D341Med (cell line): Measurements from ENCODE around the gene EXOC4.

Source experiments
- DNase-seq: peaks from one replicate; pipeline ENCODE4 v3.0.0; 2012; ENCODE audit warnings: low spot score

EXOC4 gene

DNA sequence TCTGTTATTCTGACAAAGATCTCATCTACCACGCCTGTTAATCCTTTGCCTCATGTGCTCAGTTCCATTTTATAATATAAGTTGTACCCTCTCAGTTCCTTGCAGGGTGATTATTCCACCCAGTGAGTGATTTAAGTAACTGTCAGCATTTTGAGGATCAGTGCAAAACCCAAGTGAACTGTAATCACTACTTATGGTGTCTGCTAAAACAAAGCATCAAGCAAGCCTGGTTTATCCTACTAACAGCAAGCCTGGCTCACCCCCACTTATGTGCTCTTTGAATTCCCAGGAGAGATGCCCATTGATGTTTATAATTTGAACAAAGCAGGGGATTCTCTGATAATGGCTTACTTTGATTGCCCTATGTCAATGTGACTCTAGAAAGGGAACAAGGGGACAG is 687.5 kb downstream of the EXOC4 start:
- DNase-seq = peak; percentile 61

- no peak for DNase-seq
These were observed 688.6 kb downstream of the EXOC4 start for GRCh38 chr7:133941496-133941895.

DNA sequence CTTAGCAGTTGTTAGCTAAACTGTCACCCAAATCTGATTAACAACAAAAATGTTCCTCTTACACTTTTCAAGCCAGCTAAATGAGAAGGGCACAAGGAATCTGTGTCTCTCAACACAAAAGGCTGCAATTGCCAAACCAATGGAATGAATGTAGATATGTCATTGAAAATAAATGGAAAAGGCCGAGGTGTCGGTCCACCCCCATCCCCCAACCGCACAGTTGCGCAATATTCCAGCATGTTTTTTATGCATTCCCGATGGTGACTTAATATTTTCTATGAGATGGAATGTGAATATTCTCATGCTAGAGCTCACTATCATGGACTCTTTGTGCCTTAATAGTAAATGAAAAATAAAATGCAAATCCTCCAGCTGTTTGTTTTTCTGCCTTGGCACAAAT is 692.6 kb downstream of the EXOC4 start:
- DNase-seq = no peak

- DNase-seq = no peak
These were observed 694.8 kb downstream of the EXOC4 start for GRCh38 chr7:133947458-133948254.

DNA sequence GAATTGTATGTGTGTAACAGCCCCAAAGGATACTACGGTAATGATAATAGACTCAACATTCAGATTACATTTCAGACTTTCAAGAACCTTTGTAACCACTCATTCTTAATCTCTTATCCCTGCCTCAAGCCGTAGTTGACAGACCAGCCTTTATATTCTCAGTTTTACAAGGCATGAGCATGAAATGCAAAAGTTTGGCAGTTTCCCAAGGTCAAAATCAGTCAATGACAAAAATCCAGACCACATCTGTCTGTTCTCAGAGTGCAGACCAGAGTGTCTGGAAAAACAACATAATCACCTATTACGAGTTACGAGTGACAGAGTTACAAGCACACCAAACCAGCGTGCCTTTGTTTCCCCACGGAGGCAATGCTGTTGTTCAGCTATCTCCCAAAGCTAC is 695.7 kb downstream of the EXOC4 start:
- no peak for DNase-seq

GRCh38 chr7:133950855-133951254 is 698.0 kb downstream of the EXOC4 start:
- DNase-seq = no peak

DNA sequence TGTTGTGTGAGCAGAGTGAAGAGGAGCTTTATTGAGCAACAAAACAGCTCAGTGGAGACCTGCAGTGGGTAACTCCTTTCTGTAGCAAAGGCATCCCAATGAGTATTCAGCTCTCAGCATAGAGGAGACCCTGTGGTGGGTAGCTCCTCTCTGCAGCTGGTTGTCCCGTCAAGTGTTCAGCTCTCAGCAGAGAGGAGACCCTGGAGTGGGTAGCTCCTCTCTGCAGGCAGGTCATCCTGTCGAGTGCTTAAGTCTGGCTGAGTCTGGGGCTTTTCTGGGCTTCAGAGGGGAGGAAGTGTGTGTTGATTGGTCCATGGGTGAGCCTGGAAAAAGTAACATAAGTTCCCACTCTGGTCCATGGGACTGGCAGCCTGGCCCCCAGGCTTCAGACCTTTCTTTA is 702.3 kb downstream of the EXOC4 start:
- DNase-seq = no peak

DNA sequence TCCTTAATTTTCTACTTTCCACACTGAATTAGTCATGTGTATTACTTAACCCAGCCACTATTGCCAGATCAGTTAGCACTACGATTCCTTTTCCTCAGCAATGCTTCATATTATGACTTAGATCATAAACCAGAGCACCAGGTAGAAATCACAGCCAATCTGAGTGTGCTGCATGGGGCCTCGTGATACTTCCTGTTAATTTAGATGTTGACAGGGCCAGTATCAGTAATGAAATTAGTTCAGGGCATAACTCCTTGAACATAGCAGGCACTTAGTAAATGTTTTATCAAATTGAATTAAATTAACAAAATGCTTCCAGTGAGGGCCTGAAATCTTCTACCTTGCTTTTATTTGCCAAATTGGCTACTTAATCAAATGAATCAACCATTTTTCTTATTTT is 705.0 kb downstream of the EXOC4 start:
- no peak for DNase-seq

DNA sequence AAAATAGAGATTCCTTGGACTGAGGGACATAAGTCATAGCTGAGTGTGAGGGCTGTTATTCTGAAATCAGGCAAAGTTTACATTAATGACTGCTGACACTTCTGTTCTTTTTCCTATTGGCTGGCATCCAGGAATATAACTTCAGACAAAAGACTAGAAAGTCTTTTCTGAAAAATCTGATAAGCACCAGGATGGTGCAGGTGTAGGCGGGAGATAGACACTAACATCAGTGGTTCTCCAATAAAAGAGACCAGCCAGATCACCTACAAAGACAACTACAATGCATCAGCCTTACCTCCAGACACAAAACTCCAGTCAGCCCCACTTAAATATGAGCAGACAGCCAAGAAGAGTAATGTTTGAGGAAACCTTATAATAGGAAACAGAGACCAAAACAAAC is 705.9 kb downstream of the EXOC4 start:
- DNase-seq = no peak

GRCh38 chr7:133959505-133959904 is 706.6 kb downstream of the EXOC4 start:
- no peak for DNase-seq

GRCh38 chr7:133961724-133962123 is 708.8 kb downstream of the EXOC4 start:
- DNase-seq = no peak

- no peak for DNase-seq
These were observed 709.8 kb downstream of the EXOC4 start for GRCh38 chr7:133962646-133963045.

GRCh38 chr7:133963629-133964028 is 710.8 kb downstream of the EXOC4 start:
- DNase-seq = no peak

DNA sequence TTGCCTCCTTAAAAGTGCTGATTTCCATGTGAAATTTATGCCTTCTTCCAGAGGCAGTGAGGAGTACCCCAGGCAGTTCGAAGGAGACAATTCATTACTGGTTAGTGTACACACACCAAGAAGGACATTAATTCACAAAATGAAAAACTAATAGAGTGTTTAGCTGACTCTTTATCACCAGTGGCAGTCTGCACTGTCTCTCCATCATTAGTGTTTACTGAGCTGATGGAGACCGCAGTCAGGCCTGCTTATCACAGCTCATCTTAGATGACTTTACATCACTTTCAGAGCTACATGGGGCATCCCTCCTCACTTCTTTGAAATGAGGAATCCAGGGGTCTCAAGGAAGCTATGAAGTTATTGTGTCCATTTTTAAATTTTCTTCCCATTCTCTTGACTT is 718.7 kb downstream of the EXOC4 start:
- no peak for DNase-seq

DNA sequence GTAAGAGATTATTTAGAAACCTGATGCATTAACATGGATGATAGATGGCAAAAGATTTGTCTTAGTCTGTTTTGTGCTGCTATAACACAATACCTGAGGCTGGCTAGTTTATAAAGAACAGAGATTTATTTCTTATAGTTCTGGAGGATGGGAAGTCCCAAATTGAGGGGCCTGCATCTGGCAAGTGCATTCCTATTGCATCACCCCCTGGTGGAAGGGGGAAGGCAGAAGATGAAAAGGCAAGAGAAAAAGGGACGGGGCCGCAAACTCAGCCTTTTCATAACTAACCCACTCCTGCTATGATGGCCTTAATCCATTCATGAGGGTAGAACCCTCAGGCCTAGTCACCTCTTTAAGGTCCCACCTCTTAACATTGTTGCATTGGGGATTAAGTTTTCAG is 720.8 kb downstream of the EXOC4 start:
- DNase-seq = no peak

DNA sequence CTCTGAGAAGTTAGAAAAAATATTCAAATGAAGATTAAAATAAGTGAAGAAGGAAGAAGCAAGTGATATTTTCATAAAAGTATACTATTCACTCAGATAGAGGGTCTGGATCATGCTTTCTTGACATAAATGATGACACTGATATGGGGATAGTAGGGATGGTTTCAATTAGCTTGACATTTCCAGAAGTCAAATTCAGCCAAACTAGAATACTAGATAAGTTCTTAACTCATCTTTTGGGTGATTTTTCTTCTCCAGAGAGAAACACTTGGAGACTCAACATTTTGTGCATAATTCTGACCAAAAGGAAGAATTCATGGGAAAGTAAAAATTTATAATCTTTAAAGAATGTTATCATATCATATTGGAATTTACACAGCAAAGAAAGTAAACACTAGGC is 722.3 kb downstream of the EXOC4 start:
- DNase-seq = no peak

- no peak for DNase-seq
These were observed 723.3 kb downstream of the EXOC4 start for GRCh38 chr7:133976140-133976539.

DNA sequence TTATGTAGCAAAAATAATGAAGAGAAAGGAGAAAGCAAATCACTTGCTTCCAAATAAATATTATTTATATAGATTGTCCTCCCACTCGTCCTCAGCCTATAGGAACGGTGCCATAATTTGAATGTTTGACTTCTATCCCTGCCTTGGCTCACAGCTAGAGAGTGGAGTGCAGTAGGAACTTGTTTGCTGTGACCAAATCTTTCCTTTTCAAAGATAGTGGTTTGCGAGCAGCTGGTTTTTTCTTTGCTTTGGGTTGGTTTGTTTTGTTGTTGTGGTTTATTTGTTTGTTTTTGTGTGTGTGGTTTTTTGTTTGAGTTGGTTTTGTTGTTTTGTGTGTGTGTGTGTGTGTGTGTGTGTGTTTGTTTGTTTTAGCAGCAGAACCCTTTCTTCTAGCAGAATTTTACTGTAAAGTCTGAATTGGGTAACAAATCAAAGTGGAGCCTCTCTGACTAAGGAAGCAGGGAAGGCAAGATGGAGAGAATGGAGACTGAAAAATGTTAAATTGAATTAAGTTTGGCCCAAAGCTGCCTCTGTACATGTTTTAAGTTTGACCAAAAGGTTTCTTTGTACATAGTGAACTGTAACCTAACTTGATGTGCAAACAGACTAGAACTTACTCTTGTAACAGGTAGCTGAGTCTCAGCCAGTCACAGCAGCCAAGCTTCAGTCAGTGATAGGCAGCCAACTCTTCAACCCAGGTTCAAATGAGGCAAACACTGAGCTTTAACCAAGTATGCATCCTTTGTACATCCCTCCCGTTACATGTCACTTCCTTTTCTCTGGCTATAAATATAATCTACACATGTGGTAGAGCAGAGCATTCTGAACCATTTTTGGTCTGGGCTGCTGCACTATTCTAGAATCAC is 724.8 kb downstream of the EXOC4 start:
- DNase-seq = no peak

DNA sequence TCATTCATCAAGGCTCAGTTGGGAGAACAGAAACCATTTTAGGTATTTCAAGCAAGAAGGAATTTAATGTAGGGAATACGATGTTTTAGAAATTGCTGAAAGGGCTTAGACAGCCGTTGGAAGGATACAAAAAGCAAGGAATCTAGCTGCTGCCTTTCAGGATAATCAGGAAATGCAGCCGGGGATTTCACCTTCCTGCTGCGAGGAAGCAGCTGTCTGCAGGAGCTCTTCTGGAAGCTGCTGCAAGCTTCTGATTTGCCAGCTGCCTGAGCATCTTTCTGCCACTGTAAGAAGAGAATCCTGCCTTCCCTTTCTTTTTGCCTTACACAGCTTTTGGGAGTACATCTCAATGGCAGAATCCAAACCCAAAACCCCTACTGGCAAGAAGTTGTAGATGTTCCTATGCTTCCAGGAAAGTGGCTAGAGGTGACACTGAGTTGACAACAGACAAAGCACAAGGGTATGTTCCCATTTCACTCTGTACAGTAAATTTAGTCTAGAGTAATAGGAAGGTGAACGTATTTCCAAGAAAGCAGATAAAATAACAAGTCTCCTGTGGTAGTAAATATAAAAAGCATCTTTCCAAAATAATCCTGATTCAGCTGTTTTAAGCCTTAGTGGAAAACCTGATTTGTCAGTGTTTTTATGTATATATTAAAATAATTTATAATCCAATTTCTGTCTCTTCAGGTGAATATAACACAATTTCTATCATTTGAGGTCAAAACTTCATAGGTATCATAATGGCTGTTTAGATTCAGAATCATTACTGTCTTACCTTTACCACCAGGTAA is 725.8 kb downstream of the EXOC4 start:
- DNase-seq = no peak

DNA sequence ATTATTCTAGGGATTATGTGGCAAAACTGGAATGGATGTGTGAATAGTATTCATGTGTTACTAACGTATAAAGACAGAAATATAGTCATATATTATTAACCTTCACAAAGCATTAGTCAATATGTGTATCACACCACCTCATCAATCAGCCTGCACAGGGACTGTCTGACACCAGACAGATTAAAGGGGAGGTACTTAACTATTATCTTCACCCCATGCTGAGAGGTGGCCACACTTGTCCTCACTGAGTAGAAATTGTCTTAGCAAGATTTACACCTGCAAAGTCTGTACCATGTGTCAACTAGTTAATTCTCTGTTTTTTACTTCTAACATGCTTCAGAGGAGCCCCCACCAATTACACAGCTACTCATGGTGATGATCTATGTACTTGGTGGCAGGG is 727.9 kb downstream of the EXOC4 start:
- DNase-seq = no peak

DNA sequence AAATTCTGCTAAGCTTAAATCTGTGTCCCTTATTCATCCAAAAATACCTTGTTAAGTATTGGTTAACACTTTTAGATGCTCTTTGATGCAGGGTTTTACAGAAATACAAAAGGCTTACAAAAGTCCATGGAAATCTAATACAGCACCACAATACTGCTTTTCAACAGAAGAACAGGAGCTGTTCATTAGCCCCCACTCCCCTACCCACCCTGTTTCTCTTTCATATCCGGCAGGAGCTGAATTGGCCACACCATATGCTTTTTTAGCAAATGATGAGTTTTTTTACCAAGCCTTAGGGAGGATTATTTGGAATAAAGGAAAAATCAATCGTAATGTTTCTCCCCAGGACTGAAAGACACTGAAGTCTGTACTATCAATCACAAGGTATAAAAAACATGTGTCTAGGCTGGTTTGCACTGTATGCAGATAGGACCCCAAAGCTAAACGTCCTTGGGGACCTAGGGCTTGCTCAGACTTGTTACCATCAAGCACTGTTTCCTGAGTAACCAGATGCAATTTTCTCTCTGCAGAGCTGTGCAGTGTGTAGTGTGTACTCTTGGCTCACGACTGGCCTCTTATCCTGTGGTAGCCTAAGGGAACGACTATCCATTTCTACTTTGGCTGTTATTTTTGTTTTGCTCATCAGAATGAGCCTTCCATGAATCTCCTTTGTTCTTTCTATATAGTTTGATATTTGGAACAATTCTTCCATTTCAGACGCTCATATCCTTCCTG is 731.0 kb downstream of the EXOC4 start:
- no peak for DNase-seq

- DNase-seq = no peak
These were observed 732.4 kb downstream of the EXOC4 start for GRCh38 chr7:133985300-133985699.
